HCT116 (cell line): ENCODE measurements around the gene PRIMA1. TPM values are rescaled to one million over a fixed set of nuclear protein-coding genes. Genes with fewer than 3 reads are reported as not detected.

ENCODE experiments used
- ATAC-seq: fragments of 200-7000 bp; cut with Tn5 transposase; 2 replicates; pipeline ENCODE4 v1.9.1; 2020; ENCODE audit warnings: mild to moderate bottlenecking, moderate library complexity
- BruUV-seq: library from RNA; stranded (reverse); fragments of 400-500 nt; replicated peaks from 2 replicates; lab custom pipeline; 2021; lab: Mats Ljungman, UMichigan
- CTCF ChIA-PET: fragments of 300-600 bp; sonication (Branson Sonifier 250); formaldehyde crosslinking; loops from one replicate; lab custom pipeline; 2021; ENCODE audit warnings: antibody characterized with exemption; lab: Charles Lee
- POLR2A ChIA-PET: fragments of 300-600, 350-600 bp; sonication (Branson Sonifier 250); formaldehyde crosslinking; loops from one replicate; lab custom pipeline; 2021; ENCODE audit warnings: antibody characterized with exemption; lab: Charles Lee
- RAD21 ChIA-PET, 2 experiments: fragments of 300-600 bp; sonication (Branson Sonifier 250); formaldehyde crosslinking; loops; one replicate each; lab custom pipeline; 2023; ENCODE audit warnings: low total read pairs in 2 of 2; ENCODE audit not compliant: uncharacterized antibody in 2 of 2, unreplicated experiment in 2 of 2, low non-redundant PET in 1 of 2; lab: Charles Lee
- DNase-seq: peaks from one replicate; pipeline ENCODE4 v3.0.0-alpha.2; 2010; ENCODE audit warnings: low read depth, low spot score
- H2AFZ ChIP-seq: fragments of 200-600 bp; shearing (Covaris generic), sonication (generic); 2 replicates; pipeline ENCODE4 v1.6.1; 2017; ENCODE audit warnings: low read depth, mixed run types, mixed read lengths, antibody characterized with exemption, low read length; ENCODE audit not compliant: poor library complexity, severe bottlenecking
- H3K27ac ChIP-seq: 2 replicates; pipeline ENCODE4 v1.5.1; 2012; ENCODE audit warnings: low read depth, low read length
- H3K27me3 ChIP-seq: fragments of 200-600 bp; sonication (generic); 2 replicates; pipeline ENCODE4 v1.6.1; 2016; ENCODE audit warnings: mixed run types, low read length, mixed read lengths; ENCODE audit not compliant: insufficient read depth
- H3K36me3 ChIP-seq, 2 experiments: fragments of 200-500 bp in 1 of 2; fragments of 200-600 bp in 1 of 2; sonication (Bioruptor generic) in 1 of 2; sonication (generic) in 1 of 2; 2 replicates each; pipeline versions ENCODE4 v1.5.1 to v1.6.1; 2014 to 2016; ENCODE audit warnings: low read length in 2 of 2, inconsistent platforms in 1 of 2, mixed read lengths in 1 of 2, mixed run types in 1 of 2; ENCODE audit not compliant: insufficient read depth in 2 of 2, control insufficient read depth in 1 of 2
- H3K4me1 ChIP-seq, 2 experiments: fragments of 200-600 bp in 1 of 2; sonication (generic) in 1 of 2; 2 replicates each; pipeline versions ENCODE4 v1.5.1 to v1.6.1; 2012 to 2017; ENCODE audit warnings: low read length in 2 of 2, inconsistent platforms in 1 of 2, mild to moderate bottlenecking in 1 of 2, mixed read lengths in 1 of 2, mixed run types in 1 of 2, moderate library complexity in 1 of 2; ENCODE audit not compliant: insufficient read depth in 2 of 2, control insufficient read depth in 1 of 2
- H3K4me2 ChIP-seq: fragments of 200-600 bp; sonication (generic); 2 replicates; pipeline ENCODE4 v1.6.1; 2017; ENCODE audit warnings: mixed run types, low read length, mixed read lengths
- H3K4me3 ChIP-seq, 2 experiments: fragments of 200-600 bp in 1 of 2; sonication (generic) in 1 of 2; replicated peaks in 1 of 2; 2 replicates each; pipeline ENCODE4 v1.5.1; 2011 to 2016; ENCODE audit warnings: low read length in 2 of 2, control low read depth in 1 of 2, low read depth in 1 of 2, mild to moderate bottlenecking in 1 of 2, mixed read lengths in 1 of 2, mixed run types in 1 of 2
- H3K79me2 ChIP-seq: fragments of 200-600 bp; sonication (generic); 2 replicates; pipeline ENCODE4 v1.6.1; 2017; ENCODE audit warnings: mild to moderate bottlenecking, mixed run types, low read length, moderate library complexity, mixed read lengths; ENCODE audit not compliant: insufficient read depth
- H3K9ac ChIP-seq: fragments of 200-600 bp; sonication (generic); 2 replicates; pipeline ENCODE4 v1.6.1; 2016; ENCODE audit warnings: low read length, mixed read lengths
- H3K9me2 ChIP-seq: fragments of 200-600 bp; sonication (generic), shearing (Covaris generic); 2 replicates; pipeline ENCODE4 v1.6.1; 2017; ENCODE audit warnings: mixed run types, mild to moderate bottlenecking, moderate library complexity; ENCODE audit not compliant: insufficient read depth
- H3K9me3 ChIP-seq, 2 experiments: fragments of 200-500 bp in 1 of 2; fragments of 200-600 bp in 1 of 2; sonication (Bioruptor generic) in 1 of 2; sonication (generic) in 1 of 2; 2 replicates each; pipeline ENCODE4 v1.6.1; 2014 to 2017; ENCODE audit warnings: low read length in 2 of 2, mixed read lengths in 2 of 2, inconsistent platforms in 1 of 2, low read depth in 1 of 2, mild to moderate bottlenecking in 1 of 2, mixed run types in 1 of 2, moderate library complexity in 1 of 2; ENCODE audit not compliant: control insufficient read depth in 1 of 2, insufficient read depth in 1 of 2
- H4K20me1 ChIP-seq: fragments of 200-600 bp; sonication (generic), shearing (Covaris generic); 2 replicates; pipeline ENCODE4 v1.6.1; 2017; ENCODE audit warnings: mixed run types, mild to moderate bottlenecking, moderate library complexity; ENCODE audit not compliant: insufficient read depth
- ATF3 ChIP-seq: IDR thresholded peaks from 2 replicates; pipeline ENCODE4 v1.6.1; 2012
- CBX3 ChIP-seq: IDR thresholded peaks from 2 replicates; pipeline ENCODE4 v1.6.1; 2012; ENCODE audit warnings: low read depth
- CEBPB ChIP-seq: IDR thresholded peaks from 2 replicates; pipeline ENCODE4 v1.6.1; 2012; ENCODE audit warnings: low read depth
- ELF1 ChIP-seq: IDR thresholded peaks from 2 replicates; pipeline ENCODE4 v1.6.1; 2012; ENCODE audit warnings: low read depth, borderline replicate concordance
- EZH2 ChIP-seq: fragments of 200-600 bp; sonication (generic); IDR thresholded peaks from 2 replicates; pipeline ENCODE4 v1.6.1; 2017; ENCODE audit warnings: antibody characterized with exemption, mixed run types
- EZH2phosphoT487 ChIP-seq: fragments of 200-600 bp; IDR thresholded peaks from 2 replicates; pipeline ENCODE4 v1.6.1; 2018; ENCODE audit warnings: antibody characterized with exemption, borderline replicate concordance
- FOSL1 ChIP-seq: IDR thresholded peaks from 2 replicates; pipeline ENCODE4 v1.6.1; 2012; ENCODE audit warnings: low read depth
- JUND ChIP-seq: IDR thresholded peaks from 2 replicates; pipeline ENCODE4 v1.6.1; 2012
- POLR2A ChIP-seq: IDR thresholded peaks from 2 replicates; pipeline ENCODE4 v1.7.0; 2011; ENCODE audit warnings: borderline replicate concordance; ENCODE audit not compliant: insufficient read depth, insufficient read length; ENCODE audit errors: extremely low read depth
- RAD21 ChIP-seq: IDR thresholded peaks from 2 replicates; pipeline ENCODE4 v1.6.1; 2012; ENCODE audit warnings: low read depth, mild to moderate bottlenecking
- SIN3A ChIP-seq: IDR thresholded peaks from 2 replicates; pipeline ENCODE4 v1.6.1; 2012; ENCODE audit warnings: low read depth
- SP1 ChIP-seq: IDR thresholded peaks from 2 replicates; pipeline ENCODE4 v1.6.1; 2012; ENCODE audit warnings: low read depth
- TCF7L2 ChIP-seq: IDR thresholded peaks from 2 replicates; pipeline ENCODE4 v1.7.0; 2011; ENCODE audit warnings: borderline replicate concordance, inconsistent platforms; ENCODE audit not compliant: insufficient read depth, insufficient read length; ENCODE audit errors: extremely low read depth
- YY1 ChIP-seq: IDR thresholded peaks from 2 replicates; pipeline ENCODE4 v1.6.1; 2011; ENCODE audit warnings: low read length, low read depth, moderate library complexity, mild to moderate bottlenecking; ENCODE audit not compliant: insufficient replicate concordance; ENCODE audit errors: extremely low read depth
- intact Hi-C: fragments of 100-400 bp; cut with micrococcal nuclease; formaldehyde crosslinking; loops from 2 replicates; pipeline ENCODE4 v1.10.0; 2022
- total RNA-seq: library from RNA; stranded (reverse); gene quantifications from one replicate; pipeline ENCODE4 v1.2.1, GENCODE V29; 2021; ENCODE audit not compliant: unreplicated experiment
- TF ChIP-seq, protein P1 (sequence below): IDR thresholded peaks from 2 replicates; pipeline ENCODE4 v1.6.1; 2011; ENCODE audit warnings: mild to moderate bottlenecking, low read length, moderate library complexity; ENCODE audit not compliant: insufficient replicate concordance; ENCODE audit errors: extremely low read depth
- TF ChIP-seq, protein P2 (sequence below), 3 experiments: fragments of 200-600 bp in 1 of 3; sonication (generic) in 1 of 3; IDR thresholded peaks in 2 of 3; conservative IDR thresholded peaks in 1 of 3; 2 replicates each; pipeline ENCODE4 v1.5.1; 2012 to 2017; ENCODE audit warnings: low read depth in 2 of 3, low read length in 2 of 3, antibody characterized with exemption in 1 of 3, borderline replicate concordance in 1 of 3, control low read depth in 1 of 3, mild to moderate bottlenecking in 1 of 3, mixed read lengths in 1 of 3, mixed run types in 1 of 3, moderate library complexity in 1 of 3; ENCODE audit not compliant: insufficient read depth in 1 of 3

Gene PRIMA1
- total RNA-seq, 1 experiment from 2014 or later, result 1.5 TPM

DNA sequence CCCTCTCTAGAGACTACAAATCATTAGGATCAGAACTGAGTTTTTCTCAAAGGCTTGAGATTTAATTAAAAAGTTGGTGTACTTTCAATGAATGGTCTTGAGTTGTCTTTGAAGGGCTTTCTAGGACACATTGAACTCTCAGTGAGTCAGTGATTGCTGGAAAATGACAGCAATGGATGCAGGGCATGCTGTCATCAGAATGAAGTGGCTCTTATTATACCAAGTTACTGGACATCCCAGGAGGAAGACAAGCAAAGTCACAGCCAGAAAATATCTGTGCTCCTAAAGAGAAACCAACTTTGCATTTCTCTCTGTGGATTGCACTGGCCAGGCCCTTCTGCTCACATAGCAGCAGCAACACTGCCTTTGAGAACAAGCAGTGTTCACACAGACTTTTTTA is 112.6 kb downstream of the PRIMA1 start:
- no peak for ATAC-seq
- DNase-seq, result no peak
- no peak overlapping the region for H2AFZ ChIP-seq
- ChIA-PET CTCF (no interaction called here), RAD21 (no interaction called here), POLR2A (no interaction called here)
- intact Hi-C loops, result no loop called here
- no peak overlapping the region for H3K4me2 ChIP-seq
- H4K20me1 ChIP-seq, result no peaks in the 10 kb centered on the region
- no peaks in the 10 kb centered on the region for H3K9me2 ChIP-seq
- no TSS peak for BruUV-seq
- H3K4me1 ChIP-seq, result no peaks in the 10 kb centered on the region
- peaks cover 6% of the 10 kb centered on the region; the same call in 1 of the 2 replicates for H3K27me3 ChIP-seq
- TF ChIP-seq CEBPB, result no peak
- no peak overlapping the region for H3K9ac ChIP-seq
- H3K79me2 ChIP-seq, result no peaks in the 10 kb centered on the region
- H3K4me3 ChIP-seq, result no peak overlapping the region
- H3K9me3 ChIP-seq, result no peaks in the 10 kb centered on the region
- H3K36me3 ChIP-seq, result no peaks in the 10 kb centered on the region
- H3K27ac ChIP-seq, result no peak overlapping the region

- no peak overlapping the region for H2AFZ ChIP-seq
- H3K9me2 ChIP-seq, result no peaks in the 10 kb centered on the region
- H3K9me3 ChIP-seq, result no peaks in the 10 kb centered on the region
- H3K9ac ChIP-seq, result no peak overlapping the region
- H3K4me2 ChIP-seq, result no peak overlapping the region
- ATAC-seq, result no peak
- no TSS peak for BruUV-seq
- no peak overlapping the region for H3K4me3 ChIP-seq
- TF ChIP-seq, protein P1, sequence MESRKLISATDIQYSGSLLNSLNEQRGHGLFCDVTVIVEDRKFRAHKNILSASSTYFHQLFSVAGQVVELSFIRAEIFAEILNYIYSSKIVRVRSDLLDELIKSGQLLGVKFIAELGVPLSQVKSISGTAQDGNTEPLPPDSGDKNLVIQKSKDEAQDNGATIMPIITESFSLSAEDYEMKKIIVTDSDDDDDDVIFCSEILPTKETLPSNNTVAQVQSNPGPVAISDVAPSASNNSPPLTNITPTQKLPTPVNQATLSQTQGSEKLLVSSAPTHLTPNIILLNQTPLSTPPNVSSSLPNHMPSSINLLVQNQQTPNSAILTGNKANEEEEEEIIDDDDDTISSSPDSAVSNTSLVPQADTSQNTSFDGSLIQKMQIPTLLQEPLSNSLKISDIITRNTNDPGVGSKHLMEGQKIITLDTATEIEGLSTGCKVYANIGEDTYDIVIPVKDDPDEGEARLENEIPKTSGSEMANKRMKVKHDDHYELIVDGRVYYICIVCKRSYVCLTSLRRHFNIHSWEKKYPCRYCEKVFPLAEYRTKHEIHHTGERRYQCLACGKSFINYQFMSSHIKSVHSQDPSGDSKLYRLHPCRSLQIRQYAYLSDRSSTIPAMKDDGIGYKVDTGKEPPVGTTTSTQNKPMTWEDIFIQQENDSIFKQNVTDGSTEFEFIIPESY, result no peak
- no peak for TF ChIP-seq CEBPB
- TF ChIP-seq, protein P2, sequence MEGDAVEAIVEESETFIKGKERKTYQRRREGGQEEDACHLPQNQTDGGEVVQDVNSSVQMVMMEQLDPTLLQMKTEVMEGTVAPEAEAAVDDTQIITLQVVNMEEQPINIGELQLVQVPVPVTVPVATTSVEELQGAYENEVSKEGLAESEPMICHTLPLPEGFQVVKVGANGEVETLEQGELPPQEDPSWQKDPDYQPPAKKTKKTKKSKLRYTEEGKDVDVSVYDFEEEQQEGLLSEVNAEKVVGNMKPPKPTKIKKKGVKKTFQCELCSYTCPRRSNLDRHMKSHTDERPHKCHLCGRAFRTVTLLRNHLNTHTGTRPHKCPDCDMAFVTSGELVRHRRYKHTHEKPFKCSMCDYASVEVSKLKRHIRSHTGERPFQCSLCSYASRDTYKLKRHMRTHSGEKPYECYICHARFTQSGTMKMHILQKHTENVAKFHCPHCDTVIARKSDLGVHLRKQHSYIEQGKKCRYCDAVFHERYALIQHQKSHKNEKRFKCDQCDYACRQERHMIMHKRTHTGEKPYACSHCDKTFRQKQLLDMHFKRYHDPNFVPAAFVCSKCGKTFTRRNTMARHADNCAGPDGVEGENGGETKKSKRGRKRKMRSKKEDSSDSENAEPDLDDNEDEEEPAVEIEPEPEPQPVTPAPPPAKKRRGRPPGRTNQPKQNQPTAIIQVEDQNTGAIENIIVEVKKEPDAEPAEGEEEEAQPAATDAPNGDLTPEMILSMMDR (IDR thresholded peaks at IDR 0.05 in 2 of 3, conservative IDR thresholded peaks at IDR 0.05 in 1 of 3; ENCODE audit: borderline replicate concordance in 1 of 3, insufficient read depth in 1 of 3, low read depth in 2 of 3, low read length in 2 of 3), result no peak
- TF ChIP-seq EZH2phosphoT487, result no peak
- TF ChIP-seq ELF1, result no peak
- no peak for TF ChIP-seq JUND
- no peak for TF ChIP-seq ATF3
- TF ChIP-seq CBX3, result no peak
- no peak for TF ChIP-seq POLR2A
- TF ChIP-seq EZH2, result no peak
- TF ChIP-seq YY1, result no peak
- TF ChIP-seq FOSL1, result no peak
- no peak for TF ChIP-seq SP1
- TF ChIP-seq RAD21, result no peak
- no peak for TF ChIP-seq TCF7L2
- no peak for TF ChIP-seq SIN3A
- ChIA-PET RAD21 (no interaction called here), POLR2A (no interaction called here), CTCF (no interaction called here)
- peaks cover 19% of the 10 kb centered on the region for H3K27me3 ChIP-seq
- H4K20me1 ChIP-seq, result no peaks in the 10 kb centered on the region
- no peaks in the 10 kb centered on the region for H3K36me3 ChIP-seq
- no peaks in the 10 kb centered on the region for H3K79me2 ChIP-seq
- DNase-seq, result no peak
- intact Hi-C loops, result no loop called here
- H3K4me1 ChIP-seq, result no peaks in the 10 kb centered on the region
- no peak overlapping the region for H3K27ac ChIP-seq
These were observed 113.9 kb downstream of the PRIMA1 start for GRCh38 chr14:93674343-93674742.
